Neural crest cell (in vitro differentiated cells): ENCODE results near the gene NTPCR. TPM values are rescaled to one million over a fixed set of nuclear protein-coding genes. Genes with fewer than 3 reads are reported as not detected.

Experiments
- DNase-seq: peaks from one replicate; pipeline ENCODE4 v3.0.0; 2021; ENCODE audit warnings: low read depth, mixed read lengths, low spot score
- H3K27ac Mint-ChIP-seq: one replicate; pipeline ENCODE4 v1.8.0; 2021; ENCODE audit warnings: mild to moderate bottlenecking, mixed read lengths; ENCODE audit not compliant: unreplicated experiment
- H3K27me3 Mint-ChIP-seq: 2 replicates; pipeline ENCODE4 v1.8.0; 2021; ENCODE audit warnings: low read depth, mild to moderate bottlenecking, mixed read lengths
- H3K36me3 Mint-ChIP-seq: 2 replicates; pipeline ENCODE4 v1.8.0; 2021; ENCODE audit warnings: low read depth, mild to moderate bottlenecking, mixed read lengths
- H3K4me1 Mint-ChIP-seq: 2 replicates; pipeline ENCODE4 v1.8.0; 2021; ENCODE audit warnings: mixed read lengths
- H3K4me3 Mint-ChIP-seq: one replicate; pipeline ENCODE4 v1.8.0; 2021; ENCODE audit warnings: mild to moderate bottlenecking, mixed read lengths
- H3K9me3 Mint-ChIP-seq: 2 replicates; pipeline ENCODE4 v1.8.0; 2021; ENCODE audit warnings: mixed read lengths
- total RNA-seq: library from RNA; stranded (reverse); gene quantifications from 2 replicates; pipeline ENCODE4 v1.2.1, GENCODE V29; 2021
- TF ChIP-seq, protein P1 (sequence below): fragments of 200-600 bp; sonication (generic); conservative IDR thresholded peaks from 2 replicates; pipeline ENCODE4 v1.5.0; 2021; ENCODE audit warnings: antibody characterized with exemption, mild to moderate bottlenecking

The NTPCR gene
- total RNA-seq, 1 donor from 2014 or later = 55.5 TPM

GRCh38 chr1:232973652-232974611, 23.5 kb downstream of the NTPCR start:
- H3K27ac Mint-ChIP-seq = no peak overlapping the region
- peaks cover 21% of the 10 kb centered on the region for H3K9me3 Mint-ChIP-seq
- no peak overlapping the region for H3K4me3 Mint-ChIP-seq
- H3K36me3 Mint-ChIP-seq = peaks cover 64% of the 10 kb centered on the region
- no peaks in the 10 kb centered on the region for H3K27me3 Mint-ChIP-seq
- DNase-seq = no peak
- TF ChIP-seq, protein P1, sequence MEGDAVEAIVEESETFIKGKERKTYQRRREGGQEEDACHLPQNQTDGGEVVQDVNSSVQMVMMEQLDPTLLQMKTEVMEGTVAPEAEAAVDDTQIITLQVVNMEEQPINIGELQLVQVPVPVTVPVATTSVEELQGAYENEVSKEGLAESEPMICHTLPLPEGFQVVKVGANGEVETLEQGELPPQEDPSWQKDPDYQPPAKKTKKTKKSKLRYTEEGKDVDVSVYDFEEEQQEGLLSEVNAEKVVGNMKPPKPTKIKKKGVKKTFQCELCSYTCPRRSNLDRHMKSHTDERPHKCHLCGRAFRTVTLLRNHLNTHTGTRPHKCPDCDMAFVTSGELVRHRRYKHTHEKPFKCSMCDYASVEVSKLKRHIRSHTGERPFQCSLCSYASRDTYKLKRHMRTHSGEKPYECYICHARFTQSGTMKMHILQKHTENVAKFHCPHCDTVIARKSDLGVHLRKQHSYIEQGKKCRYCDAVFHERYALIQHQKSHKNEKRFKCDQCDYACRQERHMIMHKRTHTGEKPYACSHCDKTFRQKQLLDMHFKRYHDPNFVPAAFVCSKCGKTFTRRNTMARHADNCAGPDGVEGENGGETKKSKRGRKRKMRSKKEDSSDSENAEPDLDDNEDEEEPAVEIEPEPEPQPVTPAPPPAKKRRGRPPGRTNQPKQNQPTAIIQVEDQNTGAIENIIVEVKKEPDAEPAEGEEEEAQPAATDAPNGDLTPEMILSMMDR = no peak
- no peaks in the 10 kb centered on the region for H3K4me1 Mint-ChIP-seq

DNA sequence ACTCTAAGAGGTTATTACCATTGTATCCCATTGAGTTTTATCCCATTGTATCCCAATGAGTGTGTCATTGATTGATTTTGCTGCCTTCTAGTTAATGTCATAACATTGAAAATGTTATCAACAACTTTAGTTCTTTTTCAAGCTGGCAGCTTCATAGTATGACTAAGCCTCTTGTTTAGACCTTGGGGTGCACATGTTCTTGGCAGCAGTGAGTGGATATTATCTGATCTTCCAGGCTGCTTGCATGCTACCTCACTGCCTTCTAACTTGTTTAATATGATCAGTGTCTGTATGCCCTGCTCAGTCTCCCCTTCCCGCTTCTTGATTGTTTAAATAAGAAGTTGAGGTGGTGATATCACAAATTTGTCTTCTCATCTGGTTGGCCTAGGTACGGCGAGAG, 24.6 kb downstream of the NTPCR start:
- Mint-ChIP-seq H3K9me3 (peaks cover 21% of the 10 kb centered on the region), H3K36me3 (peaks cover 58% of the 10 kb centered on the region), H3K4me3 (no peak overlapping the region), H3K27me3 (no peaks in the 10 kb centered on the region), H3K27ac (no peak overlapping the region), H3K4me1 (no peaks in the 10 kb centered on the region)
- no peak for DNase-seq
- TF ChIP-seq, protein P1 = no peak

- Mint-ChIP-seq H3K4me3 (no peak overlapping the region), H3K27ac (peak overlapping the region; percentile 19), H3K36me3 (peaks cover 41% of the 10 kb centered on the region), H3K9me3 (peaks cover 15% of the 10 kb centered on the region), H3K27me3 (no peaks in the 10 kb centered on the region), H3K4me1 (peaks cover 8% of the 10 kb centered on the region)
- no peak for DNase-seq
- TF ChIP-seq, protein P1 = no peak
These were observed 27.8 kb downstream of the NTPCR start for GRCh38 chr1:232978091-232978634.

GRCh38 chr1:232978815-232979214, 28.4 kb downstream of the NTPCR start:
- Mint-ChIP-seq H3K4me3 (no peak overlapping the region), H3K36me3 (peaks cover 34% of the 10 kb centered on the region), H3K9me3 (peaks cover 9% of the 10 kb centered on the region), H3K4me1 (peaks cover 10% of the 10 kb centered on the region), H3K27ac (peak overlapping the region; percentile 64), H3K27me3 (no peaks in the 10 kb centered on the region)
- DNase-seq = no peak
- TF ChIP-seq, protein P1 = no peak

- TF ChIP-seq, protein P1 = no peak
- DNase-seq = no peak
- peaks cover 16% of the 10 kb centered on the region for H3K4me1 Mint-ChIP-seq
- H3K9me3 Mint-ChIP-seq = peaks cover 4% of the 10 kb centered on the region
- no peaks in the 10 kb centered on the region for H3K27me3 Mint-ChIP-seq
- no peak overlapping the region for H3K27ac Mint-ChIP-seq
- H3K36me3 Mint-ChIP-seq = peaks cover 28% of the 10 kb centered on the region
- no peak overlapping the region for H3K4me3 Mint-ChIP-seq
These were observed 29.1 kb downstream of the NTPCR start for GRCh38 chr1:232979558-232979957.
